ENCODE measurements around the gene SRP54. TPM values are rescaled to one million over a fixed set of nuclear protein-coding genes. Genes with fewer than 3 reads are reported as not detected.

SRP54 gene
- total and polyA plus RNA-seq, 3 experiments from 2014 or later = 34.5 to 76.5 (median 76.2) TPM

GRCh38 chr14:34985740-34986139 is 2.9 kb downstream of the SRP54 start:
- CTCF ChIA-PET = no interaction called here
- POLR2A ChIA-PET = interaction anchor here (0.6 kb wide), 1 partner anchor 115 kb away, joined by 3 read pairs; no protein-coding TSS in a partner anchor
- no peak overlapping the region for H3K4me3 ChIP-seq (ENCODE audit: low read length)
- no peak for DNase-seq
- H3K9me3 Mint-ChIP-seq = no peaks in the 10 kb centered on the region
- no peaks in the 10 kb centered on the region for H3K27me3 ChIP-seq (ENCODE audit: insufficient read depth, low read length, poor library complexity, severe bottlenecking)
- H3K27ac Mint-ChIP-seq = peak overlapping the region in 2 of 8 donors; percentile 2 to 45
- peak overlapping the region in 4 of 7 donors; percentile 9 to 78 (median 49) for H3K4me3 Mint-ChIP-seq
- H3K36me3 Mint-ChIP-seq = peaks cover 0 to 9% (median 0%) of the 10 kb centered on the region in 3 donors
- no peak overlapping the region for H3K27ac ChIP-seq (ENCODE audit: low read depth, low read length)
- no peaks in the 10 kb centered on the region for H3K27me3 Mint-ChIP-seq
- no peaks in the 10 kb centered on the region for H3K36me3 ChIP-seq (ENCODE audit: insufficient read depth, low read length)
- peaks cover 51% of the 10 kb centered on the region for H3K4me1 ChIP-seq (ENCODE audit: insufficient read depth, low read length)
- no peaks in the 10 kb centered on the region for H3K9me3 ChIP-seq (ENCODE audit: low read length)
- peaks cover 25 to 34% (median 33%) of the 10 kb centered on the region in 3 donors for H3K4me1 Mint-ChIP-seq

- Mint-ChIP-seq H3K9me3 (no peaks in the 10 kb centered on the region), H3K27me3 (no peaks in the 10 kb centered on the region), H3K27ac (no peak overlapping the region), H3K36me3 (peaks cover 0 to 9% (median 0%) of the 10 kb centered on the region in 3 donors), H3K4me1 (peaks cover 28 to 45% (median 40%) of the 10 kb centered on the region in 3 donors), H3K4me3 (peak overlapping the region in 2 of 7 donors; percentile 5 to 53)
- Histone ChIP-seq H3K4me1 (ENCODE audit: insufficient read depth, low read length) (peaks cover 40% of the 10 kb centered on the region), H3K27me3 (ENCODE audit: insufficient read depth, low read length, poor library complexity, severe bottlenecking) (no peaks in the 10 kb centered on the region), H3K36me3 (ENCODE audit: insufficient read depth, low read length) (no peaks in the 10 kb centered on the region), H3K4me3 (ENCODE audit: low read length) (no peak overlapping the region), H3K27ac (ENCODE audit: low read depth, low read length) (no peak overlapping the region), H3K9me3 (ENCODE audit: low read length) (no peaks in the 10 kb centered on the region)
- no peak for DNase-seq
- ChIA-PET POLR2A (no interaction called here), CTCF (no interaction called here)
These were observed 4.4 kb downstream of the SRP54 start for GRCh38 chr14:34987180-34987579.

GRCh38 chr14:34989762-34990161 is 7.0 kb downstream of the SRP54 start:
- no peak overlapping the region for H3K4me3 Mint-ChIP-seq
- H3K27ac Mint-ChIP-seq = peak overlapping the region in 4 of 8 donors; percentile 11 to 76 (median 50)
- POLR2A ChIA-PET = interaction anchor here (0.6 kb wide), 1 partner anchor 39 kb away, joined by 3 read pairs; no protein-coding TSS in a partner anchor
- no peaks in the 10 kb centered on the region for H3K27me3 ChIP-seq (ENCODE audit: insufficient read depth, low read length, poor library complexity, severe bottlenecking)
- H3K9me3 ChIP-seq (ENCODE audit: low read length) = no peaks in the 10 kb centered on the region
- H3K27me3 Mint-ChIP-seq = no peaks in the 10 kb centered on the region
- peaks cover 0 to 8% (median 0%) of the 10 kb centered on the region in 3 donors for H3K36me3 Mint-ChIP-seq
- no peak overlapping the region for H3K4me3 ChIP-seq (ENCODE audit: low read length)
- peaks cover 37 to 63% (median 52%) of the 10 kb centered on the region in 3 donors for H3K4me1 Mint-ChIP-seq
- CTCF ChIA-PET = no interaction called here
- no peaks in the 10 kb centered on the region for H3K36me3 ChIP-seq (ENCODE audit: insufficient read depth, low read length)
- no peak for DNase-seq
- no peaks in the 10 kb centered on the region for H3K9me3 Mint-ChIP-seq
- H3K27ac ChIP-seq (ENCODE audit: low read depth, low read length) = no peak overlapping the region
- peaks cover 25% of the 10 kb centered on the region for H3K4me1 ChIP-seq (ENCODE audit: insufficient read depth, low read length)

GRCh38 chr14:34993426-34993825 is 10.6 kb downstream of the SRP54 start:
- no peak overlapping the region for H3K27ac ChIP-seq (ENCODE audit: low read depth, low read length)
- H3K27ac Mint-ChIP-seq = no peak overlapping the region
- no peaks in the 10 kb centered on the region for H3K9me3 Mint-ChIP-seq
- H3K36me3 ChIP-seq (ENCODE audit: insufficient read depth, low read length) = no peaks in the 10 kb centered on the region
- H3K4me1 Mint-ChIP-seq = peaks cover 39 to 75% (median 60%) of the 10 kb centered on the region in 3 donors
- peaks cover 13% of the 10 kb centered on the region for H3K4me1 ChIP-seq (ENCODE audit: insufficient read depth, low read length)
- no peaks in the 10 kb centered on the region for H3K27me3 Mint-ChIP-seq
- no peak overlapping the region for H3K4me3 Mint-ChIP-seq
- H3K27me3 ChIP-seq (ENCODE audit: insufficient read depth, low read length, poor library complexity, severe bottlenecking) = no peaks in the 10 kb centered on the region
- H3K36me3 Mint-ChIP-seq = peaks cover 0 to 18% (median 3%) of the 10 kb centered on the region in 3 donors
- ChIA-PET POLR2A (no interaction called here), CTCF (interaction anchor here (1.1 kb wide), 1 partner anchor 43 kb away, joined by 3 read pairs; no protein-coding TSS in a partner anchor)
- no peaks in the 10 kb centered on the region for H3K9me3 ChIP-seq (ENCODE audit: low read length)
- H3K4me3 ChIP-seq (ENCODE audit: low read length) = no peak overlapping the region
- DNase-seq = no peak

- ChIA-PET POLR2A (interaction anchor here (0.6 kb wide), 1 partner anchor 23 kb away, joined by 5 read pairs; no protein-coding TSS in a partner anchor), CTCF (no interaction called here)
- no peak overlapping the region for H3K4me3 Mint-ChIP-seq
- DNase-seq = no peak
- H3K4me1 ChIP-seq (ENCODE audit: insufficient read depth, low read length) = peaks cover 4% of the 10 kb centered on the region
- H3K9me3 ChIP-seq (ENCODE audit: low read length) = no peaks in the 10 kb centered on the region
- H3K36me3 Mint-ChIP-seq = peaks cover 0 to 24% (median 3%) of the 10 kb centered on the region in 3 donors
- H3K27me3 Mint-ChIP-seq = no peaks in the 10 kb centered on the region
- no peaks in the 10 kb centered on the region for H3K27me3 ChIP-seq (ENCODE audit: insufficient read depth, low read length, poor library complexity, severe bottlenecking)
- no peak overlapping the region for H3K4me3 ChIP-seq (ENCODE audit: low read length)
- H3K9me3 Mint-ChIP-seq = no peaks in the 10 kb centered on the region
- H3K27ac Mint-ChIP-seq = peak overlapping the region in 7 of 8 donors; percentile 1 to 86 (median 38)
- H3K4me1 Mint-ChIP-seq = peaks cover 30 to 62% (median 48%) of the 10 kb centered on the region in 3 donors
- no peaks in the 10 kb centered on the region for H3K36me3 ChIP-seq (ENCODE audit: insufficient read depth, low read length)
- no peak overlapping the region for H3K27ac ChIP-seq (ENCODE audit: low read depth, low read length)
These were observed 11.9 kb downstream of the SRP54 start for GRCh38 chr14:34994668-34995067.

GRCh38 chr14:34997762-34998161 is 15.0 kb downstream of the SRP54 start:
- no peaks in the 10 kb centered on the region for H3K27me3 Mint-ChIP-seq

GRCh38 chr14:34999500-34999899 is 16.7 kb downstream of the SRP54 start:
- no peak for DNase-seq
- H3K4me3 Mint-ChIP-seq = no peak overlapping the region
- no peaks in the 10 kb centered on the region for H3K36me3 ChIP-seq (ENCODE audit: insufficient read depth, low read length)
- ChIA-PET POLR2A (no interaction called here), CTCF (no interaction called here)
- no peak overlapping the region for H3K27ac ChIP-seq (ENCODE audit: low read depth, low read length)
- H3K27me3 Mint-ChIP-seq = no peaks in the 10 kb centered on the region
- no peak overlapping the region for H3K4me3 ChIP-seq (ENCODE audit: low read length)
- no peak overlapping the region for H3K27ac Mint-ChIP-seq
- no peaks in the 10 kb centered on the region for H3K9me3 ChIP-seq (ENCODE audit: low read length)
- H3K4me1 ChIP-seq (ENCODE audit: insufficient read depth, low read length) = no peaks in the 10 kb centered on the region
- H3K36me3 Mint-ChIP-seq = peaks cover 0 to 59% (median 5%) of the 10 kb centered on the region in 3 donors
- H3K9me3 Mint-ChIP-seq = no peaks in the 10 kb centered on the region
- H3K4me1 Mint-ChIP-seq = peaks cover 13 to 24% (median 21%) of the 10 kb centered on the region in 3 donors
- H3K27me3 ChIP-seq (ENCODE audit: insufficient read depth, low read length, poor library complexity, severe bottlenecking) = no peaks in the 10 kb centered on the region

More at GRCh38 chr14:34997762-34998161, 15.0 kb downstream of the SRP54 start:
- Mint-ChIP-seq H3K4me1 (peaks cover 19 to 36% (median 26%) of the 10 kb centered on the region in 3 donors), H3K27ac (peak overlapping the region in 2 of 8 donors; percentile 9 to 52), H3K9me3 (no peaks in the 10 kb centered on the region), H3K4me3 (no peak overlapping the region), H3K36me3 (peaks cover 0 to 46% (median 5%) of the 10 kb centered on the region in 3 donors)
- ChIA-PET CTCF (no interaction called here), POLR2A (no interaction called here)
- Histone ChIP-seq H3K27ac (ENCODE audit: low read depth, low read length) (no peak overlapping the region), H3K36me3 (ENCODE audit: insufficient read depth, low read length) (no peaks in the 10 kb centered on the region), H3K27me3 (ENCODE audit: insufficient read depth, low read length, poor library complexity, severe bottlenecking) (no peaks in the 10 kb centered on the region), H3K4me3 (ENCODE audit: low read length) (no peak overlapping the region), H3K9me3 (ENCODE audit: low read length) (no peaks in the 10 kb centered on the region), H3K4me1 (ENCODE audit: insufficient read depth, low read length) (no peaks in the 10 kb centered on the region)
- no peak for DNase-seq

GRCh38 chr14:35001621-35002020 is 18.8 kb downstream of the SRP54 start:
- no peak overlapping the region for H3K4me3 Mint-ChIP-seq
- H3K27me3 Mint-ChIP-seq = no peaks in the 10 kb centered on the region
- peaks cover 6 to 9% (median 7%) of the 10 kb centered on the region in 3 donors for H3K4me1 Mint-ChIP-seq
- ChIA-PET CTCF (no interaction called here), POLR2A (no interaction called here)
- Histone ChIP-seq H3K4me1 (ENCODE audit: insufficient read depth, low read length) (no peaks in the 10 kb centered on the region), H3K36me3 (ENCODE audit: insufficient read depth, low read length) (no peaks in the 10 kb centered on the region), H3K27ac (ENCODE audit: low read depth, low read length) (no peak overlapping the region), H3K27me3 (ENCODE audit: insufficient read depth, low read length, poor library complexity, severe bottlenecking) (no peaks in the 10 kb centered on the region), H3K4me3 (ENCODE audit: low read length) (no peak overlapping the region), H3K9me3 (ENCODE audit: low read length) (no peaks in the 10 kb centered on the region)
- DNase-seq = no peak
- H3K9me3 Mint-ChIP-seq = no peaks in the 10 kb centered on the region
- peaks cover 0 to 70% (median 7%) of the 10 kb centered on the region in 3 donors for H3K36me3 Mint-ChIP-seq
- H3K27ac Mint-ChIP-seq = no peak overlapping the region

Measured in CD8-positive, alpha-beta memory T cell (primary cell).